Fibroblast of pulmonary artery (primary cell): ENCODE data around the gene GGT5.
A peak's percentile ranks its signal among the peaks of the same experiment; 100 is the strongest.

ENCODE experiments used
- DNase-seq: peaks from one replicate; pipeline ENCODE4 v3.0.0-alpha.2; 2010; ENCODE audit warnings: low read depth
- H3K4me3 ChIP-seq: replicated peaks from 2 replicates; pipeline ENCODE4 v1.5.1; 2011; ENCODE audit warnings: low read depth, mild to moderate bottlenecking, control low read depth, low read length, moderate library complexity
- CTCF ChIP-seq: IDR thresholded peaks from 2 replicates; pipeline ENCODE4 v1.5.1; 2011; ENCODE audit warnings: mild to moderate bottlenecking, control low read depth, low read length, inconsistent platforms; ENCODE audit errors: missing control alignments

The GGT5 gene

GRCh38 chr22:24201681-24202614 lies 42.9 kb downstream of the GGT5 start:
- TF ChIP-seq CTCF: no peak
- no peak overlapping the region for H3K4me3 ChIP-seq
- DNase-seq: no peak

- H3K4me3 ChIP-seq: no peak overlapping the region
- peak; percentile 81 for DNase-seq
- no peak for TF ChIP-seq CTCF
Measured at GRCh38 chr22:24200619-24201212, 44.2 kb downstream of the GGT5 start.

DNA sequence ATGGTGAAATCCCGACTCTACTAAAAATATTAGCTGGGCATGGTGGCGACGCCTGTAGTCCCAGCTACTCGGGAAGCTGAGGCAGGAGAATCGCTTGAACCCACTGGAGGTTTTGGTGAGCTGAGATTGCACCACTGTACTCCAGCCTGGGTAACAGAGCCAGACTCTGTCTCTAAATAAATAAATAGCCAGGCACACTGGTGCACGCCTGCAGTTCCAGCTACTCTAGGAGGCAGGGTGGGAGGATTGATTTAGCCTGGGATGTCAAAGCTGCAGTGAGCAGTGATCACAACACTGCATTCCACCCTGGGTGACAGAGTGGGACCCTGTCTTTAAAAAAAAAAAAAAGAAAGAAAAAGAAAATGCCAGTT lies 46.2 kb downstream of the GGT5 start:
- no peak for TF ChIP-seq CTCF
- no peak overlapping the region for H3K4me3 ChIP-seq
- no peak for DNase-seq

DNA sequence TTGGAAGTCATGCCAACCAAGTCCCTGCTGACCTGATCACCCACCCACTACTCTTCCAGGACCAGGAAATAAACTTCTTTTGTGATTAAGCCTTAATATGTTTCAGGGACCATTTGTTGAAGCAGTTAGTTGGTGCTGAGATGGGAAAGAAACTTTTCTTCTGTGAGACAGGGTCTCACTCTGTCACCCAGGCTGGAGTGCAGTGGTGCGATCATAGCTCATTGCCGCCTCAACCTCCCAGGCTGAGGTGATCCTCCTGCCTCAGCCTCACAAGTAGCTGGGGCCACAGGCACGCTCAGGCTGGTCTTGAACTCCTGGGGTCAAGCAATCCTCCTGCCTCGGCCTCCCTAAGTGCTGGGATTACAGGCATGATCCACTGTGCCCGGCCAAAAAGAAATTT lies 53.0 kb downstream of the GGT5 start:
- no peak for DNase-seq
- TF ChIP-seq CTCF: no peak
- H3K4me3 ChIP-seq: no peak overlapping the region

GRCh38 chr22:24191381-24191841 lies 53.5 kb downstream of the GGT5 start:
- H3K4me3 ChIP-seq: no peak overlapping the region
- TF ChIP-seq CTCF: no peak
- no peak for DNase-seq

DNA sequence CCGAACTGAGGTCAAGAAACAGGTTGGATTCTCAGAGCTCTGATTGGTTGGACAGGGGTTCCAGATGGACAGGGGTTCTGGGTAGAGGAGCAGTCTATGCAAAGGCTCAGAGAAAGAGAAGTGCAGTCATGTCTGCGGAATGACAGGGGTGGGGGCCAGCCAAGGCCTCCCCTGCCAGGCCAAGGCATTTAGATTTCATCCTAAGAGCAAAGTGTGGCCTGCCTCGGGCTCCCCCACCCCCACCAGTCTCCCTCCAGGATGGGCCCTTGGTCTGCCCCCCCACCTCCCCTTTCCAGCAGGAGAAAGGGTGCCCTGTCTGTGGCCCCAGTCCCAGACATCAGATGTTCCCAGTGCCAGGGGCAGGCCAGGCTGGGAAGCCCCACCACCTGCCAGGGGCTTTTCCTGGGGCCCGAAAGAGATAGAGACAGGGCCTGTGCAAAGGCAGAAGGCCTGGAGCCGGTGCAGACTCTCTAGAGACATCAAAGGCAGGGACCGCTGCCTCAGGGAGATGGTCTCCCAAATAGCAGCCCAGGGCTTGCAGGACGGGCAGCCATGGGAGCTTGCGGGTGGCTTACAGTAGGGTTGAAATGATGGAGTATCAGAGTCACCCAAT lies 54.2 kb downstream of the GGT5 start:
- TF ChIP-seq CTCF: no peak
- no peak for DNase-seq
- no peak overlapping the region for H3K4me3 ChIP-seq
